ENCODE results near the gene FKBP7. TPM values are rescaled to one million over a fixed set of nuclear protein-coding genes. Genes with fewer than 3 reads are reported as not detected.

FKBP7 gene
- total and polyA plus RNA-seq, 2 of the 13 experiments (the other 11 are each of a cell fraction or from before 2014, with no cell fraction given) = 12.4 to 14.8 TPM

DNA sequence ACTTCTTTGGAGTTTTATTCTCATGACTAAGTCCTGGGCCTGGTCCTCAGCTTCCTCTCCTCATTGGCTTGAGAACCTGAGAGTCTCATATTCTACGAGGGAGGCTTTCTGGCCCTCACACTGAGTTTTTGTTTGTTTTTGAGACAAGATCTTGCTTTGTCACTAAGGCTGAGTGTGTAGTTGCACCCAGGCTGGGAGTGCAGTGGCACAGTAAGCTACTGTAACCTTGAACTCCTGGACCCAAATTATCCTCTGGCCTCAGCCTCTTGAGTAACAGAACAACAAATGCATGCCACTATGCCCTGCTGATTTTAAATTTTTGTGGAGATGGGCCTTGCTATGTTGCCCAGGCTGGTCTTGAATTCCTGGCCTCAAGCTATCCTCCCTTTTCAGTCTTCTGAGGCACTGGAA, 50.0 kb downstream of the FKBP7 start (continued):
- TF ChIP-seq ZKSCAN5 (CRISPR knock-in tag; IDR thresholded peaks at IDR 0.05) (no peak), ARNT2 (CRISPR knock-in tag; IDR thresholded peaks at IDR 0.05; ENCODE audit: low read depth) (no peak), ZNF260 (CRISPR knock-in tag; IDR thresholded peaks at IDR 0.05; ENCODE audit: borderline replicate concordance, low read depth) (no peak), RFX3 (CRISPR knock-in tag; IDR thresholded peaks at IDR 0.05) (no peak), GPN1 (CRISPR knock-in tag; IDR thresholded peaks at IDR 0.05; ENCODE audit: borderline replicate concordance) (no peak), TOPORS (CRISPR knock-in tag; IDR thresholded peaks at IDR 0.05) (no peak), ZNF230 (CRISPR knock-in tag; IDR thresholded peaks at IDR 0.05) (no peak), MAFK (conservative IDR thresholded peaks at IDR 0.05 in 1 of 2, IDR thresholded peaks at IDR 0.05 in 1 of 2; ENCODE audit: low read length in 2 of 2) (no peak; a peak in 1 of 4 replicates), ZNF235 (CRISPR knock-in tag; IDR thresholded peaks at IDR 0.05; ENCODE audit: borderline replicate concordance) (no peak), ZNF7 (CRISPR knock-in tag; IDR thresholded peaks at IDR 0.05) (no peak), ZSCAN29 (CRISPR knock-in tag; conservative IDR thresholded peaks at IDR 0.05) (0 out of 2 replicates have a peak, but pooled peaks have one; percentile 11), CREM (IDR thresholded peaks at IDR 0.05) (peak; percentile 55; the same call in 1 of the 2 replicates), CREM (CRISPR knock-in tag; IDR thresholded peaks at IDR 0.05) (no peak), IKZF4 (CRISPR knock-in tag; IDR thresholded peaks at IDR 0.05; ENCODE audit: borderline replicate concordance, low read depth, not compliant biosample characterization) (no peak), RBM22 (optimal IDR thresholded peaks at IDR 0.05; ENCODE audit: low read length) (no peak), MTF2 (CRISPR knock-in tag; IDR thresholded peaks at IDR 0.05; ENCODE audit: borderline replicate concordance) (no peak)
- TF ChIP-seq, protein P1, sequence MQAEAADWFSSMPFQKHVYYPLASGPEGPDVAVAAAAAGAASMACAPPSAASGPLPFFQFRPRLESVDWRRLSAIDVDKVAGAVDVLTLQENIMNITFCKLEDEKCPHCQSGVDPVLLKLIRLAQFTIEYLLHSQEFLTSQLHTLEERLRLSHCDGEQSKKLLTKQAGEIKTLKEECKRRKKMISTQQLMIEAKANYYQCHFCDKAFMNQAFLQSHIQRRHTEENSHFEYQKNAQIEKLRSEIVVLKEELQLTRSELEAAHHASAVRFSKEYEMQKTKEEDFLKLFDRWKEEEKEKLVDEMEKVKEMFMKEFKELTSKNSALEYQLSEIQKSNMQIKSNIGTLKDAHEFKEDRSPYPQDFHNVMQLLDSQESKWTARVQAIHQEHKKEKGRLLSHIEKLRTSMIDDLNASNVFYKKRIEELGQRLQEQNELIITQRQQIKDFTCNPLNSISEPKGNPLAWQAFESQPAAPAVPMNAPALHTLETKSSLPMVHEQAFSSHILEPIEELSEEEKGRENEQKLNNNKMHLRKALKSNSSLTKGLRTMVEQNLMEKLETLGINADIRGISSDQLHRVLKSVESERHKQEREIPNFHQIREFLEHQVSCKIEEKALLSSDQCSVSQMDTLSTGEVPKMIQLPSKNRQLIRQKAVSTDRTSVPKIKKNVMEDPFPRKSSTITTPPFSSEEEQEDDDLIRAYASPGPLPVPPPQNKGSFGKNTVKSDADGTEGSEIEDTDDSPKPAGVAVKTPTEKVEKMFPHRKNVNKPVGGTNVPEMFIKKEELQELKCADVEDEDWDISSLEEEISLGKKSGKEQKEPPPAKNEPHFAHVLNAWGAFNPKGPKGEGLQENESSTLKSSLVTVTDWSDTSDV (CRISPR knock-in tag; IDR thresholded peaks at IDR 0.05) = no peak
- TF ChIP-seq, protein P2, sequence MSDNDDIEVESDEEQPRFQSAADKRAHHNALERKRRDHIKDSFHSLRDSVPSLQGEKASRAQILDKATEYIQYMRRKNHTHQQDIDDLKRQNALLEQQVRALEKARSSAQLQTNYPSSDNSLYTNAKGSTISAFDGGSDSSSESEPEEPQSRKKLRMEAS (IDR thresholded peaks at IDR 0.05) = peak; percentile 77
- TF ChIP-seq, protein P3, sequence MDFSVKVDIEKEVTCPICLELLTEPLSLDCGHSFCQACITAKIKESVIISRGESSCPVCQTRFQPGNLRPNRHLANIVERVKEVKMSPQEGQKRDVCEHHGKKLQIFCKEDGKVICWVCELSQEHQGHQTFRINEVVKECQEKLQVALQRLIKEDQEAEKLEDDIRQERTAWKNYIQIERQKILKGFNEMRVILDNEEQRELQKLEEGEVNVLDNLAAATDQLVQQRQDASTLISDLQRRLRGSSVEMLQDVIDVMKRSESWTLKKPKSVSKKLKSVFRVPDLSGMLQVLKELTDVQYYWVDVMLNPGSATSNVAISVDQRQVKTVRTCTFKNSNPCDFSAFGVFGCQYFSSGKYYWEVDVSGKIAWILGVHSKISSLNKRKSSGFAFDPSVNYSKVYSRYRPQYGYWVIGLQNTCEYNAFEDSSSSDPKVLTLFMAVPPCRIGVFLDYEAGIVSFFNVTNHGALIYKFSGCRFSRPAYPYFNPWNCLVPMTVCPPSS (IDR thresholded peaks at IDR 0.05) = no peak
- TF ChIP-seq, protein P4, sequence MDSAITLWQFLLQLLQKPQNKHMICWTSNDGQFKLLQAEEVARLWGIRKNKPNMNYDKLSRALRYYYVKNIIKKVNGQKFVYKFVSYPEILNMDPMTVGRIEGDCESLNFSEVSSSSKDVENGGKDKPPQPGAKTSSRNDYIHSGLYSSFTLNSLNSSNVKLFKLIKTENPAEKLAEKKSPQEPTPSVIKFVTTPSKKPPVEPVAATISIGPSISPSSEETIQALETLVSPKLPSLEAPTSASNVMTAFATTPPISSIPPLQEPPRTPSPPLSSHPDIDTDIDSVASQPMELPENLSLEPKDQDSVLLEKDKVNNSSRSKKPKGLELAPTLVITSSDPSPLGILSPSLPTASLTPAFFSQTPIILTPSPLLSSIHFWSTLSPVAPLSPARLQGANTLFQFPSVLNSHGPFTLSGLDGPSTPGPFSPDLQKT (CRISPR knock-in tag; IDR thresholded peaks at IDR 0.05; ENCODE audit: borderline replicate concordance) = no peak
- TF ChIP-seq, protein P5, sequence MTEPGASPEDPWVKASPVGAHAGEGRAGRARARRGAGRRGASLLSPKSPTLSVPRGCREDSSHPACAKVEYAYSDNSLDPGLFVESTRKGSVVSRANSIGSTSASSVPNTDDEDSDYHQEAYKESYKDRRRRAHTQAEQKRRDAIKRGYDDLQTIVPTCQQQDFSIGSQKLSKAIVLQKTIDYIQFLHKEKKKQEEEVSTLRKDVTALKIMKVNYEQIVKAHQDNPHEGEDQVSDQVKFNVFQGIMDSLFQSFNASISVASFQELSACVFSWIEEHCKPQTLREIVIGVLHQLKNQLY (CRISPR knock-in tag; IDR thresholded peaks at IDR 0.05) = no peak
- TF ChIP-seq, protein P6, sequence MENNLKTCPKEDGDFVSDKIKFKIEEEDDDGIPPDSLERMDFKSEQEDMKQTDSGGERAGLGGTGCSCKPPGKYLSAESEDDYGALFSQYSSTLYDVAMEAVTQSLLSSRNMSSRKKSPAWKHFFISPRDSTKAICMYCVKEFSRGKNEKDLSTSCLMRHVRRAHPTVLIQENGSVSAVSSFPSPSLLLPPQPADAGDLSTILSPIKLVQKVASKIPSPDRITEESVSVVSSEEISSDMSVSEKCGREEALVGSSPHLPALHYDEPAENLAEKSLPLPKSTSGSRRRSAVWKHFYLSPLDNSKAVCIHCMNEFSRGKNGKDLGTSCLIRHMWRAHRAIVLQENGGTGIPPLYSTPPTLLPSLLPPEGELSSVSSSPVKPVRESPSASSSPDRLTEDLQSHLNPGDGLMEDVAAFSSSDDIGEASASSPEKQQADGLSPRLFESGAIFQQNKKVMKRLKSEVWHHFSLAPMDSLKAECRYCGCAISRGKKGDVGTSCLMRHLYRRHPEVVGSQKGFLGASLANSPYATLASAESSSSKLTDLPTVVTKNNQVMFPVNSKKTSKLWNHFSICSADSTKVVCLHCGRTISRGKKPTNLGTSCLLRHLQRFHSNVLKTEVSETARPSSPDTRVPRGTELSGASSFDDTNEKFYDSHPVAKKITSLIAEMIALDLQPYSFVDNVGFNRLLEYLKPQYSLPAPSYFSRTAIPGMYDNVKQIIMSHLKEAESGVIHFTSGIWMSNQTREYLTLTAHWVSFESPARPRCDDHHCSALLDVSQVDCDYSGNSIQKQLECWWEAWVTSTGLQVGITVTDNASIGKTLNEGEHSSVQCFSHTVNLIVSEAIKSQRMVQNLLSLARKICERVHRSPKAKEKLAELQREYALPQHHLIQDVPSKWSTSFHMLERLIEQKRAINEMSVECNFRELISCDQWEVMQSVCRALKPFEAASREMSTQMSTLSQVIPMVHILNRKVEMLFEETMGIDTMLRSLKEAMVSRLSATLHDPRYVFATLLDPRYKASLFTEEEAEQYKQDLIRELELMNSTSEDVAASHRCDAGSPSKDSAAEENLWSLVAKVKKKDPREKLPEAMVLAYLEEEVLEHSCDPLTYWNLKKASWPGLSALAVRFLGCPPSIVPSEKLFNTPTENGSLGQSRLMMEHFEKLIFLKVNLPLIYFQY (CRISPR knock-in tag; IDR thresholded peaks at IDR 0.05; ENCODE audit: borderline replicate concordance) = no peak
